Measurements from ENCODE around the gene DEPP1. TPM values are rescaled to one million over a fixed set of nuclear protein-coding genes. Genes with fewer than 3 reads are reported as not detected.
A peak's percentile ranks its signal among the peaks of the same experiment; 100 is the strongest.

The DEPP1 gene
- total and polyA plus RNA-seq, 10 of the 15 experiments (the other 5 are each of a cell fraction or from before 2014, with no cell fraction given): 1.7 to 12.1 (median 7.3) TPM

DNA sequence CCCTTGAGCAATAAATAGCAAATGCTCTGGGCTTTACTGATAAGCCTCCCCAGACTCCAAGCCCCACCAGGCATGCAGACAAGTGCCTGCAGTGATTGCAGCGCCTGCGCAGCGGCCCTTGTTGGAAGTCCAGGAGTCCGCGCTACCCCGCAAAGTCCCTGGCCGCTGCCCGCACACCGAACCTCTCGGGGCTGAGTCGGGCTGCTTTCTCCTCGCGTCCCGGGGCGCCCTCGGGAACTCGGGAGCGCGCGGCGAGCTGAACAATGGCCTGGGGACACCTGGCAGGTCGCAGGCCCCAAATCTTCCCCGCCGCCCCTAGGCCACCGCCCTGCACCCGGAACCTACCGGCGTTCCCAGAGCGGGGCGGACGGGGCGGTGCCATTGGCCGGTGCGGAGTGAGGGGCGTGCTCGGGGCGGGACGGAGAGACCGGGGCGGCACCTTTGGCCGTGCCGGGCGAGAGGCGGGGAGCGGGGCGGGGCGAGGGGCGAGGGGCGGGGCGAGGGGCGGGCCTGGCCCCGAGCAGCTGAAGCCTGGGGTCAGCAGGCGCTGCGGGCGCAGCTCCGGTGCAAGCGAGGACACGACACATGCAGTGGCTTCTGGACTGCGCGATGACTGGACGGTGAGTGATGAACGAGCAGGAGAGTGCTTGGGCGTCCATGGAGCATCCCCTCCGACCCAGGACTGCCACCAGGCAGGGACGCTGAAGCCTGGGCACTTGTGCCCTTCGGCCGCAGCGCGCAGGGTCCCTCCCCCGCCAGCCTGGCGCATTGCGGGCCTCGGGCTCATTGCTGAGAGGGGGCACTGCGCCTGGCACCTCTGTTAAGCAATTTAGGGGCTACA lies 19.1 kb downstream of the DEPP1 start, which contains the start of gene RASSF4 (continued):
- TF ChIP-seq, protein P1, sequence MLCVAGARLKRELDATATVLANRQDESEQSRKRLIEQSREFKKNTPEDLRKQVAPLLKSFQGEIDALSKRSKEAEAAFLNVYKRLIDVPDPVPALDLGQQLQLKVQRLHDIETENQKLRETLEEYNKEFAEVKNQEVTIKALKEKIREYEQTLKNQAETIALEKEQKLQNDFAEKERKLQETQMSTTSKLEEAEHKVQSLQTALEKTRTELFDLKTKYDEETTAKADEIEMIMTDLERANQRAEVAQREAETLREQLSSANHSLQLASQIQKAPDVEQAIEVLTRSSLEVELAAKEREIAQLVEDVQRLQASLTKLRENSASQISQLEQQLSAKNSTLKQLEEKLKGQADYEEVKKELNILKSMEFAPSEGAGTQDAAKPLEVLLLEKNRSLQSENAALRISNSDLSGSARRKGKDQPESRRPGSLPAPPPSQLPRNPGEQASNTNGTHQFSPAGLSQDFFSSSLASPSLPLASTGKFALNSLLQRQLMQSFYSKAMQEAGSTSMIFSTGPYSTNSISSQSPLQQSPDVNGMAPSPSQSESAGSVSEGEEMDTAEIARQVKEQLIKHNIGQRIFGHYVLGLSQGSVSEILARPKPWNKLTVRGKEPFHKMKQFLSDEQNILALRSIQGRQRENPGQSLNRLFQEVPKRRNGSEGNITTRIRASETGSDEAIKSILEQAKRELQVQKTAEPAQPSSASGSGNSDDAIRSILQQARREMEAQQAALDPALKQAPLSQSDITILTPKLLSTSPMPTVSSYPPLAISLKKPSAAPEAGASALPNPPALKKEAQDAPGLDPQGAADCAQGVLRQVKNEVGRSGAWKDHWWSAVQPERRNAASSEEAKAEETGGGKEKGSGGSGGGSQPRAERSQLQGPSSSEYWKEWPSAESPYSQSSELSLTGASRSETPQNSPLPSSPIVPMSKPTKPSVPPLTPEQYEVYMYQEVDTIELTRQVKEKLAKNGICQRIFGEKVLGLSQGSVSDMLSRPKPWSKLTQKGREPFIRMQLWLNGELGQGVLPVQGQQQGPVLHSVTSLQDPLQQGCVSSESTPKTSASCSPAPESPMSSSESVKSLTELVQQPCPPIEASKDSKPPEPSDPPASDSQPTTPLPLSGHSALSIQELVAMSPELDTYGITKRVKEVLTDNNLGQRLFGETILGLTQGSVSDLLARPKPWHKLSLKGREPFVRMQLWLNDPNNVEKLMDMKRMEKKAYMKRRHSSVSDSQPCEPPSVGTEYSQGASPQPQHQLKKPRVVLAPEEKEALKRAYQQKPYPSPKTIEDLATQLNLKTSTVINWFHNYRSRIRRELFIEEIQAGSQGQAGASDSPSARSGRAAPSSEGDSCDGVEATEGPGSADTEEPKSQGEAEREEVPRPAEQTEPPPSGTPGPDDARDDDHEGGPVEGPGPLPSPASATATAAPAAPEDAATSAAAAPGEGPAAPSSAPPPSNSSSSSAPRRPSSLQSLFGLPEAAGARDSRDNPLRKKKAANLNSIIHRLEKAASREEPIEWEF (IDR thresholded peaks at IDR 0.05; ENCODE audit: insufficient replicate concordance, low read depth, low read length): no peak
- TF ChIP-seq IRF4 (IDR thresholded peaks at IDR 0.05; ENCODE audit: low read depth, low read length): peak; percentile 3; the same call in 1 of the 2 replicates

DNA sequence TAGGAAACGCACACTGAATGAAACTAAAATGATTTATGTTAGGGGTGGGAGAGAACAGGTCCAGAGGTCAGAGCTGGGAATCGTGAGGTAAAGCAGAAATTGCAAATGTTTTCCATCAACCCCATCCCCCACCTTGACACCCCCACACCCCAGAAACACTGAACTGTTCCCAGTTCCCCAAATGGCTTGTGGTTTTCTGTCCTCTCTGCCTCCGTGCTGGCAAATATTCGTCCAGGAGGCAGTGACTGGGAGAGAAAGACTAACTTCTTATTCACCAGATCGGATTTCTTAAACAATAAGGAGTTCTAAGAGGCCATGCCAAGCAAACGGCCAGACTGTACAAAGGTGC lies 19.7 kb downstream of the DEPP1 start:
- Histone ChIP-seq H3K27me3 (replicated peaks in 1 of 2; ENCODE audit: control insufficient read depth in 2 of 2, insufficient read depth in 2 of 2, low read length in 1 of 2) (no peaks in the 10 kb centered on the region), H3K4me1 (ENCODE audit: control insufficient read depth, insufficient read depth, low read length) (peaks cover 38% of the 10 kb centered on the region), H3K36me3 (ENCODE audit: control insufficient read depth in 2 of 2, insufficient read depth in 2 of 2, low read length in 1 of 2) (no peaks in the 10 kb centered on the region), H3K9ac (ENCODE audit: control insufficient read depth, insufficient read depth, low read length) (peak overlapping the region; percentile 74), H3K4me2 (ENCODE audit: control insufficient read depth, insufficient read depth) (peak overlapping the region; percentile 91), H3K9me3 (replicated peaks; ENCODE audit: control insufficient read depth, insufficient read depth, low read length) (no peaks in the 10 kb centered on the region), H2AFZ (ENCODE audit: control insufficient read depth, low read depth, low read length) (peak overlapping the region; percentile 76), H3K4me3 (peak overlapping the region; percentile 92), H3K79me2 (ENCODE audit: control insufficient read depth, insufficient read depth, low read length) (peaks cover 43% of the 10 kb centered on the region), H3K27ac (ENCODE audit: control insufficient read depth, insufficient read depth) (peak overlapping the region; percentile 71), H4K20me1 (ENCODE audit: control insufficient read depth, insufficient read depth) (no peaks in the 10 kb centered on the region)
- ChIA-PET SMC1A (ENCODE audit: uncharacterized antibody, unreplicated experiment) (interaction anchor here (0.8 to 2.9 kb wide), 5 partner anchors 9 to 26 kb away, joined by 3 to 15 read pairs (median 4); no protein-coding TSS in a partner anchor), POLR2A (interaction anchor here (0.9 to 14.0 kb wide), 4 partner anchors 9 to 43 kb away, joined by 3 to 174 read pairs (median 4); no protein-coding TSS in a partner anchor), CTCF (interaction anchor here (1.1 to 3.9 kb wide), 4 partner anchors 10 to 26 kb away, joined by 3 to 15 read pairs (median 5); no protein-coding TSS in a partner anchor), RAD21 (ENCODE audit: unreplicated experiment) (interaction anchor here (1.6 to 1.8 kb wide), 3 partner anchors 9 to 26 kb away, joined by 5 to 7 read pairs (median 6); no protein-coding TSS in a partner anchor)
- WGBS (ENCODE audit: insufficient coverage, insufficient replicate concordance, low lambda C conversion rate, missing lambda C conversion rate): 0% methylated on average over 6 of the region's 6 CpGs
- intact Hi-C loops (cut with micrococcal nuclease; ENCODE audit: unreplicated experiment): loop anchor here (1.0 to 2.0 kb wide), 2 partner anchors 10 to 16 kb away; no protein-coding TSS in a partner anchor
- BruUV-seq (replicated peaks): TSS peak; percentile 80
- FAIRE-seq (no peak), DNase-seq (ENCODE audit: low read depth, low spot score) (no peak), ATAC-seq (no peak)
- in situ Hi-C loops (cut with MboI): loop anchor here (25.0 kb wide), 1 partner anchor 1797 kb away; no protein-coding TSS in a partner anchor
- no peak for TF ChIP-seq GABPA (IDR thresholded peaks at IDR 0.05; ENCODE audit: low read depth)
- TF ChIP-seq BRCA1 (IDR thresholded peaks at IDR 0.05; ENCODE audit: low read depth, low read length): no peak
- no peak for TF ChIP-seq MEF2B (IDR thresholded peaks at IDR 0.05; ENCODE audit: partially characterized antibody, poor library complexity, severe bottlenecking)
- peak; percentile 65; the same call in 1 of the 2 replicates for TF ChIP-seq SPI1 (IDR thresholded peaks at IDR 0.05; ENCODE audit: borderline replicate concordance, insufficient read depth, low read depth, low read length)
- TF ChIP-seq, protein P2, sequence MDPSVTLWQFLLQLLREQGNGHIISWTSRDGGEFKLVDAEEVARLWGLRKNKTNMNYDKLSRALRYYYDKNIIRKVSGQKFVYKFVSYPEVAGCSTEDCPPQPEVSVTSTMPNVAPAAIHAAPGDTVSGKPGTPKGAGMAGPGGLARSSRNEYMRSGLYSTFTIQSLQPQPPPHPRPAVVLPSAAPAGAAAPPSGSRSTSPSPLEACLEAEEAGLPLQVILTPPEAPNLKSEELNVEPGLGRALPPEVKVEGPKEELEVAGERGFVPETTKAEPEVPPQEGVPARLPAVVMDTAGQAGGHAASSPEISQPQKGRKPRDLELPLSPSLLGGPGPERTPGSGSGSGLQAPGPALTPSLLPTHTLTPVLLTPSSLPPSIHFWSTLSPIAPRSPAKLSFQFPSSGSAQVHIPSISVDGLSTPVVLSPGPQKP (IDR thresholded peaks at IDR 0.05; ENCODE audit: low read depth, low read length): no peak
- no peak for TF ChIP-seq YY1 (IDR thresholded peaks at IDR 0.05; ENCODE audit: low read depth, low read length)
- TF ChIP-seq TCF7 (IDR thresholded peaks at IDR 0.05; ENCODE audit: borderline replicate concordance): no peak
- TF ChIP-seq HCFC1 (IDR thresholded peaks at IDR 0.05; ENCODE audit: low read length): no peak
- TF ChIP-seq CREB1 (IDR thresholded peaks at IDR 0.05; ENCODE audit: low read depth): no peak
- TF ChIP-seq ZNF274 (IDR thresholded peaks at IDR 0.05; ENCODE audit: insufficient read depth, insufficient read length): no peak
- TF ChIP-seq EGR1 (IDR thresholded peaks at IDR 0.05; ENCODE audit: borderline replicate concordance in 1 of 2, low read depth in 2 of 2, low read length in 2 of 2): peak in 1 of 2 experiments; percentile 40; a peak in 1 of 3 replicates
- TF ChIP-seq CREM (IDR thresholded peaks at IDR 0.05; ENCODE audit: low read depth): no peak
- peak; percentile 67 for TF ChIP-seq RUNX3 (IDR thresholded peaks at IDR 0.05; ENCODE audit: low read length)
- peak; percentile 20; the same call in 1 of the 2 replicates for TF ChIP-seq IRF4 (IDR thresholded peaks at IDR 0.05; ENCODE audit: low read depth, low read length)
